Measurements from ENCODE around the gene PLVAP. TPM values are rescaled to one million over a fixed set of nuclear protein-coding genes. Genes with fewer than 3 reads are reported as not detected.
A peak's percentile ranks its signal among the peaks of the same experiment; 100 is the strongest.

Gene PLVAP
- total RNA-seq, 4 donors from 2014 or later, result 41.4 to 110 (median 67.9) TPM

DNA sequence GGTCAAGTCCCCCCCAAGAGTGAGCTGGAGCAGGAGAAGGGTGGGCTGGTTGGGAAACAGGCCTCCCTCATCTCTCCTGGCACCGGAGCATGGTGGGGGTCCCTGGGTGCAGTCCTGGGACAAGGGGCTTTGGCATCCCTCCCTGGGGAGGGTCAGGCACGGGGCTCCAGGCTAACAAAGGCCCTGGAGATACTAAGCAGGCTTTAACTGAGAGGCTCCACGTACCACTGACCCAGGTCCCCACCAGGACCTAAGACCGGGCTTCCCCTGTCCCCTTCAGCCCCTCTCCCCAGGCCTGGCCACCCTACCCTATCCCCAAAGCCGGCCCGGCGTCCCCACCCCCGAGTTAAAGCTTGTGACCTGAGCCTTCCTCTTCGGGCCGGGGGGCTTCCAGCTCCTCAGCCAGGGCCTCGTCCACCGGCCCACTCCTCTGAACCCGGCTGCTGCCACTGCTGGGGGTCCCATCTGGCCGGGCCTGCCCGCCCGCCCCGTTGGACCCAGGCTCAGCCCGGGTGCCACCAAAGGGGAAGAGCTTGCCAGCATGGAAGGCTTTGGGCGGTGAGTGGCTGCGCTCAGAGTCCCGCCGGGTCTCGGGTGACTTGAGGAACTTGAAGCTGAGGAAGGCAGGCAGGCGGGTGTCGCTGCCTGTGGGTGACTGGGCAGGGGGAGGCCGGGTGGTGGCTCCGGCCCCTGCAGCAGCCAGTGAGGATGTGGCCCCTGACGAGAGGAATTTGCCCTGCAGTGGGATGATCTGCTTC is 52.6 kb downstream of the PLVAP start:
- Histone ChIP-seq H3K9me3 (no peaks in the 10 kb centered on the region), H3K4me1 (peaks cover 0 to 63% (median 10%) of the 10 kb centered on the region in 3 donors), H3K27me3 (peaks cover 9% of the 10 kb centered on the region), H3K4me3 (no peak overlapping the region), H3K36me3 (peaks cover 0 to 48% of the 10 kb centered on the region in 2 donors), H3K27ac (no peak overlapping the region)
- ATAC-seq, result no peak
- TF ChIP-seq POLR2AphosphoS5 (IDR thresholded peaks at IDR 0.05), result no peak
- no peak for TF ChIP-seq EP300 (IDR thresholded peaks at IDR 0.05)
- no peak for TF ChIP-seq POLR2A (IDR thresholded peaks at IDR 0.05)
- TF ChIP-seq, protein P1, sequence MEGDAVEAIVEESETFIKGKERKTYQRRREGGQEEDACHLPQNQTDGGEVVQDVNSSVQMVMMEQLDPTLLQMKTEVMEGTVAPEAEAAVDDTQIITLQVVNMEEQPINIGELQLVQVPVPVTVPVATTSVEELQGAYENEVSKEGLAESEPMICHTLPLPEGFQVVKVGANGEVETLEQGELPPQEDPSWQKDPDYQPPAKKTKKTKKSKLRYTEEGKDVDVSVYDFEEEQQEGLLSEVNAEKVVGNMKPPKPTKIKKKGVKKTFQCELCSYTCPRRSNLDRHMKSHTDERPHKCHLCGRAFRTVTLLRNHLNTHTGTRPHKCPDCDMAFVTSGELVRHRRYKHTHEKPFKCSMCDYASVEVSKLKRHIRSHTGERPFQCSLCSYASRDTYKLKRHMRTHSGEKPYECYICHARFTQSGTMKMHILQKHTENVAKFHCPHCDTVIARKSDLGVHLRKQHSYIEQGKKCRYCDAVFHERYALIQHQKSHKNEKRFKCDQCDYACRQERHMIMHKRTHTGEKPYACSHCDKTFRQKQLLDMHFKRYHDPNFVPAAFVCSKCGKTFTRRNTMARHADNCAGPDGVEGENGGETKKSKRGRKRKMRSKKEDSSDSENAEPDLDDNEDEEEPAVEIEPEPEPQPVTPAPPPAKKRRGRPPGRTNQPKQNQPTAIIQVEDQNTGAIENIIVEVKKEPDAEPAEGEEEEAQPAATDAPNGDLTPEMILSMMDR (IDR thresholded peaks at IDR 0.05), result no peak
- WGBS, 2 donors (ENCODE audit: low coverage in 1 of 2), result 60% methylated on average over 2 of the region's 28 CpGs; no CpG with 5 or more reads in 1 of the 2 donors

DNA sequence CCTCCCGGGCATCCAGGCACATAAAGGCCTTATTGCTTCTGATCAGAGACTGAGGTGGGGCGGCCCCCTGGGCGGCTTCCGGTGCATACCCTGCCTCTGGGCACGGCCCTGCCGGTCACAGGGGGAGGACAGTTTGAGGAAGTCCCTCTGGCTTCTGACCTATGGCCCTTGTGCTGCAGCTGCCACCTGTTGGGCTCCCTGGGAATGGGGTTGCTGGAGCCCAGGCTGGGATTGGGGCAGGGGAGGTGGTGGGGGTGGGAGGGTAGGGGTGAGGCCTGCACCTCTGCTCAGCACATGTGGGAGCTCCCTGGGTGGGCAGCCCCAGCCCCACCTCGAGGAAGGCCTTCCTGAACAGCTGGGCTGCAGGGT is 53.2 kb downstream of the PLVAP start:
- H3K4me1 ChIP-seq, result peaks cover 0 to 57% (median 5%) of the 10 kb centered on the region in 3 donors
- peaks cover 3% of the 10 kb centered on the region for H3K27me3 ChIP-seq
- H3K9me3 ChIP-seq, result no peaks in the 10 kb centered on the region
- no peak for ATAC-seq
- TF ChIP-seq, protein P1 (IDR thresholded peaks at IDR 0.05), result no peak
- TF ChIP-seq EP300 (IDR thresholded peaks at IDR 0.05), result no peak
- no peak for TF ChIP-seq POLR2A (IDR thresholded peaks at IDR 0.05)
- TF ChIP-seq POLR2AphosphoS5 (IDR thresholded peaks at IDR 0.05), result no peak
- H3K4me3 ChIP-seq, result peak overlapping the region in 1 of 2 donors; percentile 4
- WGBS, 2 donors (ENCODE audit: low coverage in 1 of 2), result no CpG with 5 or more reads among the region's 7 CpGs
- H3K36me3 ChIP-seq, result peaks cover 0 to 51% of the 10 kb centered on the region in 2 donors
- peak overlapping the region in 1 of 4 donors; percentile 19 for H3K27ac ChIP-seq

DNA sequence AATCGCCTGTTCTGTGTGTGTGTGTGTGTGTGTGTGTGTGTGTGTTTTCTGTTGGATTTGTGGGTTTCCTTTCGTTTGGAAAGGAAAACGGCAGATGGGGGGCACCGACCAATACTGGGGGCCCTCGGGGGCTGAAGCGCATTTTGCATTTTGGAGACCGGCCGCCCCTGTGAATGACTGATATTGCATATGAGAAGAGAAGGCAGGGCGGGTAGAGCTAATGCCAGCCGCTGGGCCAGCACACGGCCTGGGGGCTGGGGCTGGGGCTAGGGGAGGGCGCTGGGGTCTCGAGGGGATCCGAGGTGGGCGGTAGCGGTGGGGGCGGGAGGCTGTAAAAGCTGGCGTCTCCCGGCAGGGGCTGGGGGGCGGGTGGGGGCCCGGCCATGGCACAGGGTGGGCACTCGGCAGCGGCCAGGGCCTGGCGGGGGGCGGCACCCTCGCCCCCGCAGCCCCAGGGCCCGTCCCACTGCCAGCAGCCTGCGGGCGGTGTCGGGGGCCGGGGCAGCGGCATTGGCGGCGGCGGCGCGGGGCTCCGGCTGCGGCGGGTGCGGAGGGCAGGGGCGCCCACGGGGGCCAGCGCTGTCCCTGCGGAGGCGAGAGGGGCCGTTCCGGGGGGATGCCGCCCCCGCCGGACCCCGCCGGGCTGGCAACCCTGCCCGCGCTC is 53.7 kb downstream of the PLVAP start:
- H3K27me3 ChIP-seq, result no peaks in the 10 kb centered on the region
- H3K9me3 ChIP-seq, result no peaks in the 10 kb centered on the region
- H3K27ac ChIP-seq, result peak overlapping the region in 1 of 4 donors; percentile 19
- ATAC-seq, result no peak
- 57% methylated on average over 3 of the region's 56 CpGs; no CpG with 5 or more reads in 1 of the 2 donors for WGBS, 2 donors (ENCODE audit: low coverage in 1 of 2)
- peaks cover 0 to 57% of the 10 kb centered on the region in 2 donors for H3K36me3 ChIP-seq
- H3K4me1 ChIP-seq, result peaks cover 0 to 52% (median 0%) of the 10 kb centered on the region in 3 donors
- TF ChIP-seq POLR2AphosphoS5 (IDR thresholded peaks at IDR 0.05) (no peak), POLR2A (IDR thresholded peaks at IDR 0.05) (no peak), EP300 (IDR thresholded peaks at IDR 0.05) (no peak)
- TF ChIP-seq, protein P1 (IDR thresholded peaks at IDR 0.05), result no peak
- H3K4me3 ChIP-seq, result peak overlapping the region in 1 of 2 donors; percentile 4

DNA sequence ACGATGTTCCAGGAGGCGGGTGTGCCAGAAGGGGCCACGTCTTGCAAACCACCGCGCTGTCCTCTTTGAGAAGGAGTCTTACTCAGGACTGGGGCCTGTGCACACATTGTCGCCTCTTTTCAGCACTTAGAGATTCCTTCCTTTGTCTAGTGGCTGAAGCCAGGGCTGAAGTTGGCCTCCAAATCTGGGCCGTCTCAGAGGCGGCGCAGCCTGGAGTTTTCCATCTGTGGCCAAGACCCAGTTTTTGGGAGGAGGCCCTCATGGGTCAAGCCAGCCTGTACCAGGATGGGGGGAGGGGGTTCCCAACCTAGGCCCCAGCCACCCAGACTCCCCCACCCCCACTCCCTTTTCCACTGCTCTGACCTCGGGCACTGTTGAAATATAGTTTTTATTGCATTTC is 54.3 kb downstream of the PLVAP start:
- Histone ChIP-seq H3K27ac (no peak overlapping the region), H3K36me3 (peaks cover 0 to 62% of the 10 kb centered on the region in 2 donors), H3K4me1 (peaks cover 0 to 46% (median 0%) of the 10 kb centered on the region in 3 donors), H3K4me3 (no peak overlapping the region), H3K27me3 (no peaks in the 10 kb centered on the region), H3K9me3 (no peaks in the 10 kb centered on the region)
- ATAC-seq, result no peak
- no peak for TF ChIP-seq POLR2A (IDR thresholded peaks at IDR 0.05)
- TF ChIP-seq EP300 (IDR thresholded peaks at IDR 0.05), result no peak
- TF ChIP-seq, protein P1 (IDR thresholded peaks at IDR 0.05), result no peak
- TF ChIP-seq POLR2AphosphoS5 (IDR thresholded peaks at IDR 0.05), result no peak
- 54% methylated on average over 3 of the region's 10 CpGs; no CpG with 5 or more reads in 1 of the 2 donors for WGBS, 2 donors (ENCODE audit: low coverage in 1 of 2)

Data from gastroesophageal sphincter (tissue), 4 donors.